CD4-positive, alpha-beta T cell treated with Interleukin-15 for 4 hours (primary cell): ENCODE results near the gene BANP.
"Not testable (repeated sequence)": the region's sequence is repeated elsewhere in the genome, so short reads cannot be mapped to it uniquely, and the experiment has no call there.

Experiments
- DNase-seq: peaks from one replicate; pipeline ENCODE4 v3.0.0-alpha.2; 2020; ENCODE audit warnings: low spot score

BANP gene

GRCh38 chr16:88030961-88031360 is 79.7 kb downstream of the BANP start:
- DNase-seq = not testable (repeated sequence)

GRCh38 chr16:88033003-88033740 is 81.9 kb downstream of the BANP start:
- DNase-seq = not testable (repeated sequence)

GRCh38 chr16:88034770-88035169 is 83.5 kb downstream of the BANP start:
- DNase-seq = no peak

- no peak for DNase-seq
Observed at GRCh38 chr16:88035292-88035691, 84.1 kb downstream of the BANP start.

GRCh38 chr16:88035884-88036639 is 84.8 kb downstream of the BANP start:
- not testable (repeated sequence) for DNase-seq

- not testable (repeated sequence) for DNase-seq
Observed at GRCh38 chr16:88036640-88036996, 85.4 kb downstream of the BANP start.

- DNase-seq = not testable (repeated sequence)
Observed at GRCh38 chr16:88037359-88037758, 86.1 kb downstream of the BANP start.

- DNase-seq = not testable (repeated sequence)
Observed at GRCh38 chr16:88037876-88038525, 86.8 kb downstream of the BANP start.

- DNase-seq = not testable (repeated sequence)
Observed at GRCh38 chr16:88038526-88038908, 87.3 kb downstream of the BANP start.

- no peak for DNase-seq
Observed at GRCh38 chr16:88039591-88039990, 88.4 kb downstream of the BANP start.

- not testable (repeated sequence) for DNase-seq
Observed at GRCh38 chr16:88040196-88040876, 89.1 kb downstream of the BANP start.

GRCh38 chr16:88040877-88041244 is 89.6 kb downstream of the BANP start:
- not testable (repeated sequence) for DNase-seq

- DNase-seq = not testable (repeated sequence)
Observed at GRCh38 chr16:88041506-88041905, 90.3 kb downstream of the BANP start.

GRCh38 chr16:88041986-88042562 is 90.8 kb downstream of the BANP start:
- DNase-seq = not testable (repeated sequence)

GRCh38 chr16:88043208-88043910 is 92.1 kb downstream of the BANP start:
- not testable (repeated sequence) for DNase-seq

- DNase-seq = not testable (repeated sequence)
Observed at GRCh38 chr16:88044121-88044581, 92.9 kb downstream of the BANP start.

GRCh38 chr16:88045361-88045760 is 94.1 kb downstream of the BANP start:
- not testable (repeated sequence) for DNase-seq

GRCh38 chr16:88045820-88046303 is 94.6 kb downstream of the BANP start:
- no peak for DNase-seq

GRCh38 chr16:88047462-88047861 is 96.2 kb downstream of the BANP start:
- no peak for DNase-seq

GRCh38 chr16:88048985-88049384 is 97.8 kb downstream of the BANP start:
- DNase-seq = no peak
